AG09309 (cell line): ENCODE results near the gene EXOC3.
"Not testable (repeated sequence)": the region's sequence is repeated elsewhere in the genome, so short reads cannot be mapped to it uniquely, and the experiment has no call there.

Source experiments
- DNase-seq: peaks from one replicate; pipeline ENCODE4 v3.0.0-alpha.2; 2010; ENCODE audit warnings: low read depth
- H3K4me3 ChIP-seq: 2 replicates; pipeline ENCODE4 v1.5.1; 2011; ENCODE audit warnings: mild to moderate bottlenecking, low read depth, low read length, moderate library complexity; ENCODE audit not compliant: control insufficient read depth
- TF ChIP-seq, protein P1 (sequence below): IDR thresholded peaks from 2 replicates; pipeline ENCODE4 v1.5.1; 2011; ENCODE audit warnings: mild to moderate bottlenecking, low read depth, low read length, inconsistent platforms; ENCODE audit not compliant: insufficient read depth, control insufficient read depth; ENCODE audit errors: missing control alignments

The EXOC3 gene

DNA sequence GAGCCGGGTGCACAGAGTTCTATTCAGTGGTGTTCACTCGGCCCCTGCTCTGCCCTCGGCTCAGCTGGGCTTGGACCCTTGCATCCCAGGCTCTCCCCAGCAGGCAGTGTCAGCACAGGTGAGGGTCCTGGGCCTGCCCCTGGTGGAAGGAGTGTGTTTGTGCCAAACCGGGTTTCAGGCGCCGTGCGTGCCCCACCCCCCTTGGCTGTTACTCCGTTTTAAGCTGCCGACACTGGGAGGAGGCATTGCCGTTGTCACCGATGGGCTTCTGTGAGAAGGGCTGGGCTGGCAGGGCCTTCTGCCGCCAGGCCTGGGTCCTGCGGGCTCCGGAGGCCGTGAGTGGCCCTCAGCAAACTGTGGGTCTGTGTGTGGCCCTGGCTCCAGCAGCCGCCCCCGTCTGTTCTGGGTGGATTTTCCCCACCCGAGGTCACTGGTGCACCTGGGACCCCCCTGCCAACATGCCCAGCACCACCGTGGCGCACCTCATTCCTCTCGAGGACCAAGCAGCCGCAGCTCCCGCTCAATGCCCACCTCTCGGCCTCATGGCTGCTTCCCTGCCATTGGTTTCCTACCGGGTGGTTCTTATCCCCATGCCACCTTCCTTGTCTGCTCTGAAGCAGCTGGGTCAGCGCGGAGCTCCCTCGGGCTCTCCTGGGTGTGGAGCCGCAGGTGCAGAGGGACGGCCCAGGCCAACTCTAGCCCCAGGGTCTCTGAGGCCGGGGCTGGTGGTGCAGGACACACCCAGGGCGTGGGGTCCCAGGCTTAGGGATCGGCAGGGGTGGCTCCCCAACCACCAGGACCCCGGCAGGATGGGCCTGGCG is 44.3 kb upstream of the EXOC3 start:
- TF ChIP-seq, protein P1, sequence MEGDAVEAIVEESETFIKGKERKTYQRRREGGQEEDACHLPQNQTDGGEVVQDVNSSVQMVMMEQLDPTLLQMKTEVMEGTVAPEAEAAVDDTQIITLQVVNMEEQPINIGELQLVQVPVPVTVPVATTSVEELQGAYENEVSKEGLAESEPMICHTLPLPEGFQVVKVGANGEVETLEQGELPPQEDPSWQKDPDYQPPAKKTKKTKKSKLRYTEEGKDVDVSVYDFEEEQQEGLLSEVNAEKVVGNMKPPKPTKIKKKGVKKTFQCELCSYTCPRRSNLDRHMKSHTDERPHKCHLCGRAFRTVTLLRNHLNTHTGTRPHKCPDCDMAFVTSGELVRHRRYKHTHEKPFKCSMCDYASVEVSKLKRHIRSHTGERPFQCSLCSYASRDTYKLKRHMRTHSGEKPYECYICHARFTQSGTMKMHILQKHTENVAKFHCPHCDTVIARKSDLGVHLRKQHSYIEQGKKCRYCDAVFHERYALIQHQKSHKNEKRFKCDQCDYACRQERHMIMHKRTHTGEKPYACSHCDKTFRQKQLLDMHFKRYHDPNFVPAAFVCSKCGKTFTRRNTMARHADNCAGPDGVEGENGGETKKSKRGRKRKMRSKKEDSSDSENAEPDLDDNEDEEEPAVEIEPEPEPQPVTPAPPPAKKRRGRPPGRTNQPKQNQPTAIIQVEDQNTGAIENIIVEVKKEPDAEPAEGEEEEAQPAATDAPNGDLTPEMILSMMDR: no peak
- no peak overlapping the region for H3K4me3 ChIP-seq
- no peak for DNase-seq

DNA sequence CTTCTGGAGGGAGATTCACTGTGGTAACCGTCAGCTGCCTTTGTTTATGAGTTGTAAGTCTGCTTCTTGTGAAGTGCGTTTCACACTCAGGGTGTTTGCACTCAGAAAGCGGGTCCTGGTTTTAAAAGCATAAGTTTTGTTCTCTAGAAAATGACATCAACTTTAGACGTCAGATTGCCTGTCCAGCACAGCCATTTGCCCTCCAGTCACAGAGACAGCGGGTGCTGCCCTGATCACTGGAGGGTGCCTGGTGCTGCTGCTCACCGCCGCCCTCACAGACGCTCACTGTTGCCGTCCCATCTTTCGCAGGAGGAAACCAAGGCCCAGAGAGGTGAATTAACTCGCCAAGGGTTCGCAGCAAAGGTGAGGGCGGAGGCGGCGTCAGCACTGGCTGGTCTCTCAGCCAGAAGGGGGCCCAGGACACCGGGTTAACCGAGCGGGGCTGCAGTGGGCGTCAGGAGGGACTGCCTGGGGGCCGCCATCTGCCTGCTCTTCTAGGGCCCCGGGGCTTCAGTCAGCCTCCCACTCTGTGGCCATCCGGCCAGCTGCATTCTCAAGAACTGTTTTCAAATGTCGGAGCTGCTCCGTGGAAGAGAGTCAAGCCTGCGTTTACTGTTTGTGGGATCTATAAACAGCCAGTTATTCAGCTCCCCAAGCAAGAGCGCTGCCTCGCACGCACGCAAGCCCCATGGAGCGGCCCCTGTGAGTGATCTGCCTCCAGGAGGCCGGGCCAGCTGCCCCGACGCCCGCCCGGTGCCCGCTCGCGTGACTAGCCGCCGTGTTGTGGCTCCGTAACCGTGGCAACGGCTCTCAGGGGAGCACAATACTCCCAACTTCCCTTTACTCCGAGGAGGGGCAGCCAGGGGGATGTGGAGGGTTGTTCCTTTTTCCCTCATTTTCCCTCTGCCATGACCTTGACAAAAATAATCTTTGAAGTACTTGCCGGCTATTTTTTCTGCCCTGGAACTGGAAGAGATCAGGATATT is 43.4 kb upstream of the EXOC3 start:
- TF ChIP-seq, protein P1: no peak
- peak; percentile 97 for DNase-seq
- H3K4me3 ChIP-seq: peak overlapping the region; percentile 9

DNA sequence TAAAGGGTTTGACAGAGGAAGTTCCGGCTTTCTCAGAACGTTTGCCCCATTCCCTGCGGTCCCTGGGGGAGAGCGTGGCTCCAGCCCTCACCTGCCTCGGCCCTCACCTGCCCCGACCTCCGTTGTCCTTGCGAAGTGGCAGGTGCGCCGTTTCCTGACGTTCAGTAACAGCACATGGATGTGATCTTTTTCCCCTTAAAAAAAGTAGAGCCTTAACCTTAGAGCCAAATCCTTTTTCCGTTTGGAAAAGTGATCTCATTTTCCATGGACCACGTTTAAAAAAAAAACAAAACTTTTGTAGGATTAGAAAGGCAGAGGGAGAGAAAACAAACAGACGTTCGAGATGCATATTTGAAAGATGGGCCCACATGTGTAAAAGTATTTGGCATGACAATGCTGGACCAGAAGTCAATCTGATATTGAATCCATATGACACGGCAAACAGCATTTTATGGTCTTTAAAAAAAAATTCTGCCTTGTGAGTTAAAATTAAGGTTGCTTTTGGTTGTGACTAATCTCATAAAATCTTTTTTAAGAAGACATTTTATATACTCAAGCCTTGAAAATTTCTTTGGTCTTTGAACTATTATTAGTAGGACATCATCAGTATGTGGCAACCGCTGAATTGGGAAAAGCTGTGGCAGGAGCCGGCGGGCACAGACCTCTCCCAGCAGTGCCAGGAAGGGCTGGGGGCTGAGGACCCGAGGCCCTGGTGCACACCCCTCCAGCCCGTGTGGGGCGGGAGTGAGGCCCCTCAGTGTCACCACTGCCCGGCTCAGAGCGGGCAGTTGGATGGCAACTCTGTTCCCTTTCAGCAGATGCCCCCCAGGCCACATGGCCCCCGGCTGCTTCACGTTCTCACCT is 42.5 kb upstream of the EXOC3 start:
- TF ChIP-seq, protein P1: no peak
- peak; percentile 98 for DNase-seq
- peak overlapping the region; percentile 9 for H3K4me3 ChIP-seq

DNA sequence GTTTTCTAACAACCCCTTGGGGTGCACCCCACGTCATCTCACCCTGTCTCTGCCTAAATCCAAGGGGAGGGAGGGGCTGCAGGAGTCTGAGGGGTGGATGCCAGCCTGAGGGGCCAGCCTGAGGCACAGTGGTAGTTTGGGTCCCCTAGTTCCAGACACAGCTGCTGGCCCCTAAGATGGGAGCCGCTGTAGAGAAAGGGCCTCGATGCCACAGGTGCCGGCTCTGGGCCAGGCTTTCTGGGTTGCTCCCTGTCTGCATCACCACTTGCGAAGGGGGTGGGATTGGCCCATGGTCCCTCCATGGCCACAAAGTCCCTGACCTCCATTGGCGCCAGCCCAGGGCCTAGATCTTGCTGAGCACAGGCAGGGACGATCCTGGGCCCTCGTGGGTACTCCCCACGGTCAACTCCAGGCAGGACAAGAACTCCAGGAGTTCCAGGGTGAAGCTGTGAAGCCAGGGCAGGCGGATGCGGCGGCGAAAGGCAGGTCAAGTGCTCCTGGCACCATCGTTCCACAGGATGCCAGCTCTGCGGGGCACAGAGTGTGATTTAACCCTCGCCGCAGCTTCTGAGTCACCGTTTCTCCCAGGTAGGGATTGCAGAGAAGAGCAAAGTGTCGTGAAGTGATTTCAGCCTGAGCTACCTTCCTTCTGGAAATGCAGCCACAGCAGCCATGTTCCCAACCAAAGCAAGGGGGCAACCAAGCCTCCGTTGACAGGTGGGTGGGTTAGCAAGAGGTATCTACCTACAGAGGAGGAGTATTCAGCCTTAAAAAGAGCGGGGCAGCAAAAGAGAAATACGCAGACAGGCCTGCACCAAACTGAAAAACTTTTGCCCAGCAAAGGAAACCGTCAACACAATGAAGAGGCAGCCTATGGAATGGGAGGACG is 41.6 kb upstream of the EXOC3 start:
- TF ChIP-seq, protein P1: no peak
- no peak overlapping the region for H3K4me3 ChIP-seq
- DNase-seq: no peak

DNA sequence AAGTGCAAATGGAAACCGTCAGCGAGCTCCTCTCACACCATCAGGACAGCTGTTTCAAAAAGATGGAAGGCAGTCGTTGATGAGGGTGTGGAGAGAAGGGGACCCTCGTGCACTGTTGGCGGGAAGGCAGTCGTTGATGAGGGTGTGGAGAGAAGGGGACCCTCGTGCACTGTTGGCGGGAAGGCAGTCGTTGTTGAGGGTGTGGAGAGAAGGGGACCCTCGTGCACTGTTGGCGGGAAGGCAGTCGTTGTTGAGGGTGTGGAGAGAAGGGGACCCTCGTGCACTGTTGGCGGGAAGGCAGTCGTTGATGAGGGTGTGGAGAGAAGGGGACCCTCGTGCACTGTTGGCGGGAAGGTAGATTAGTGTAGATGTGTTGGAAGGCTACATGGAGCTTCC is 40.8 kb upstream of the EXOC3 start:
- DNase-seq, H3K4me3 ChIP-seq: not testable (repeated sequence)

DNA sequence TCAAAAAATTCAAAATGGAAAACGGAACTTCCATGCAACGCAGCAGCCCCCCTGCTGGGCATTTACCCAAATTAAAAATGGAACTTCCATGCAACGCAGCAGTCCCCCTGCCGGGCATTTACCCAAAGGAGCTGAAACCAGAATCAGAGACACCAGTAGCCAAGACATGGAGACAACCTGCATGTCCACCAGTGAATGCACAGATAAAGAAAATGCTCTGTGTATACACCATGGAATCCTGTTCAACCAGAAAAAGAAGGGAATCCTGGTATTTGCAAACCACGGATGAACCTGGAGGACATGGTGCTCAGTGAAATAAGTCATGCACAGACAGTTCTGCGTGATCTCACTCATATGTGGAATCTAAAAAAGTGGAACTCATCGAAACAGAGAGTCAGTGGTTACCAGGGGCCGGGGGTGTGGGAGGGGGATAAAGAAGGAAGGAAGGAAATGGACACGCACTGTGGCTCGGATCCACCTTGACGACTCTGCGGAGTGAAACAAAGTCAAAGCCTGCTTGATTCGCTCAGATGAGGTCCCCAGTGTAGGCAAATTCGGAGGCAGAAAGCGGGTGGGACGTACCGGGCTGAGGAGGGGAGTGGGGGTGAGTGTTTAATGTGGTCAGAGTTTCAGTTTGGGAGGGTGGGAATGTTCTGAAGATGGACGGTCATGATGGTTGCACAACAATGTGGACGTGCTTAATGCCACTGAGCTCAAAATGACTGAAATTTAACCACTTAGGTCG is 40.2 kb upstream of the EXOC3 start:
- TF ChIP-seq, protein P1: no peak
- H3K4me3 ChIP-seq: no peak overlapping the region
- no peak for DNase-seq
